Bronchial epithelial cell (primary cell): ENCODE results near the gene CYP4F22. TPM values are rescaled to one million over a fixed set of nuclear protein-coding genes. Genes with fewer than 3 reads are reported as not detected.

Source experiments
- DNase-seq: peaks from one replicate; pipeline ENCODE4 v3.0.0-alpha.2; 2010; ENCODE audit warnings: low read depth
- FAIRE-seq: peaks from 2 replicates; lab custom pipeline; 2011; peaks lifted over from hg19 to GRCh38; lab: Jason Lieb, UNC
- H3K27me3 ChIP-seq: 2 replicates; pipeline ENCODE4 v1.5.1; 2011; ENCODE audit warnings: low read length; ENCODE audit not compliant: control insufficient read depth, insufficient read depth
- H3K36me3 ChIP-seq: 2 replicates; pipeline ENCODE4 v1.5.1; 2011; ENCODE audit warnings: low read length; ENCODE audit not compliant: control insufficient read depth, insufficient read depth
- H3K4me3 ChIP-seq: 2 replicates; pipeline ENCODE4 v1.5.1; 2011; ENCODE audit warnings: mild to moderate bottlenecking, low read depth, low read length, control low read depth
- total RNA-seq: library from RNA; depleted of rRNA; stranded (reverse); fragments of >200 nt; gene quantifications from 2 replicates; pipeline ENCODE4 v1.2.1, GENCODE V29; 2014
- TF ChIP-seq, protein P1 (sequence below): IDR thresholded peaks from 2 replicates; pipeline ENCODE4 v1.5.1; 2011; ENCODE audit warnings: mild to moderate bottlenecking, moderate library complexity, low read length, control low read depth, inconsistent platforms; ENCODE audit not compliant: insufficient read depth, severe bottlenecking

CYP4F22 gene
- total RNA-seq, 1 donor from 2014 or later = not detected

DNA sequence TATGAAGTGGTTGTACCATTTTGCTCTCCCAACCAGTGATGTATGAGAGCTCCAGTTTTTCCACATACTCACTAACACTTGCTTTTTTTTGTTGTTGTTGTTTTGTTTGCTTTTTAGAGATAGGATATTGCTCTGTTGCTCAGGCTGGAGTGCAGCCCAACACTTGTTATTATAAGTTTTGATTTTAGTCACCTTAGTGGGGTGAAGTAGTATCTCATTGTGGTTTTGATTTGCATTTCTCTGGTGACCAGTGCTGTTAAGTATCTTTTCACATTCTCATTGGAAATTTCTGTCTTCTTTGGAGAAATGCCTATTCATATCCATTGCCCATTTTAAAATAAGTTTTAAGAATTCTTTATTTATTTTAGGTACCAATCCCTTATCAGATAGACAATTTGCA is 31.3 kb downstream of the CYP4F22 start:
- H3K27me3 ChIP-seq = no peaks in the 10 kb centered on the region
- no peaks in the 10 kb centered on the region for H3K36me3 ChIP-seq
- TF ChIP-seq, protein P1, sequence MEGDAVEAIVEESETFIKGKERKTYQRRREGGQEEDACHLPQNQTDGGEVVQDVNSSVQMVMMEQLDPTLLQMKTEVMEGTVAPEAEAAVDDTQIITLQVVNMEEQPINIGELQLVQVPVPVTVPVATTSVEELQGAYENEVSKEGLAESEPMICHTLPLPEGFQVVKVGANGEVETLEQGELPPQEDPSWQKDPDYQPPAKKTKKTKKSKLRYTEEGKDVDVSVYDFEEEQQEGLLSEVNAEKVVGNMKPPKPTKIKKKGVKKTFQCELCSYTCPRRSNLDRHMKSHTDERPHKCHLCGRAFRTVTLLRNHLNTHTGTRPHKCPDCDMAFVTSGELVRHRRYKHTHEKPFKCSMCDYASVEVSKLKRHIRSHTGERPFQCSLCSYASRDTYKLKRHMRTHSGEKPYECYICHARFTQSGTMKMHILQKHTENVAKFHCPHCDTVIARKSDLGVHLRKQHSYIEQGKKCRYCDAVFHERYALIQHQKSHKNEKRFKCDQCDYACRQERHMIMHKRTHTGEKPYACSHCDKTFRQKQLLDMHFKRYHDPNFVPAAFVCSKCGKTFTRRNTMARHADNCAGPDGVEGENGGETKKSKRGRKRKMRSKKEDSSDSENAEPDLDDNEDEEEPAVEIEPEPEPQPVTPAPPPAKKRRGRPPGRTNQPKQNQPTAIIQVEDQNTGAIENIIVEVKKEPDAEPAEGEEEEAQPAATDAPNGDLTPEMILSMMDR = no peak
- DNase-seq (no peak), FAIRE-seq (no peak)
- no peak overlapping the region for H3K4me3 ChIP-seq

DNA sequence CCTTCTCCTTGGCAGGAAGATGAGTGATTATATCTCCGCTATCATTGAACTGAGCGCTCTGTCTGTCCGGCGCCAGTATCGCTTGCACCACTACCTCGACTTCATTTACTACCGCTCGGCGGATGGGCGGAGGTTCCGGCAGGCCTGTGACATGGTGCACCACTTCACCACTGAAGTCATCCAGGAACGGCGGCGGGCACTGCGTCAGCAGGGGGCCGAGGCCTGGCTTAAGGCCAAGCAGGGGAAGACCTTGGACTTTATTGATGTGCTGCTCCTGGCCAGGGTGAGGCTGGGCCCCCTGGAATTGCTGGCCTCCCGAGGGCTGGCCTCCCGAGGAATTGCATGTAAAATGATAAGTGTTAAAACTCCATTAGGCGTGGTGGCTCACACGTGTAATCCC is 32.1 kb downstream of the CYP4F22 start:
- TF ChIP-seq, protein P1 = no peak
- H3K36me3 ChIP-seq = no peaks in the 10 kb centered on the region
- no peak overlapping the region for H3K4me3 ChIP-seq
- no peaks in the 10 kb centered on the region for H3K27me3 ChIP-seq
- DNase-seq (no peak), FAIRE-seq (no peak)

DNA sequence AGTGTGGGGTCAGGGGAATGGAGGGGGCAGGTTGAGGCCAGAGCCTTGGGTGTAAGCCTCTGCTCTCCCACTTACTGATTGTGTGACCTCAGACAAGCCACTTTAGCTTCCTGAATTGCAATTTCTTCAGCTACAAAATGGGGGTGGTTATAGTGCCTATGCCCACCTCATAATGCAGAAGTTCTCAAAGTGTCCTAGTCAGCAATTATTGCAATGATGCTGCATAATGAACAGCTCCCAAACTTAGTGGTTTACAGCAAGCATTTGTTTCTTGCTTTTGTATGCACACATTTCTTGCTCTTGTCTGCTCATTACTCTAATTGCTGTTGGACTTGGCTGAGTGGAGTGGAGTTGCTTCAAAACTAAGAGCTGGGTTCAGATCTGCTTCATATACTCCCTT is 36.0 kb downstream of the CYP4F22 start:
- no peak for DNase-seq
- no peak for FAIRE-seq
- TF ChIP-seq, protein P1 = no peak
- Histone ChIP-seq H3K36me3 (no peaks in the 10 kb centered on the region), H3K27me3 (no peaks in the 10 kb centered on the region), H3K4me3 (no peak overlapping the region)

DNA sequence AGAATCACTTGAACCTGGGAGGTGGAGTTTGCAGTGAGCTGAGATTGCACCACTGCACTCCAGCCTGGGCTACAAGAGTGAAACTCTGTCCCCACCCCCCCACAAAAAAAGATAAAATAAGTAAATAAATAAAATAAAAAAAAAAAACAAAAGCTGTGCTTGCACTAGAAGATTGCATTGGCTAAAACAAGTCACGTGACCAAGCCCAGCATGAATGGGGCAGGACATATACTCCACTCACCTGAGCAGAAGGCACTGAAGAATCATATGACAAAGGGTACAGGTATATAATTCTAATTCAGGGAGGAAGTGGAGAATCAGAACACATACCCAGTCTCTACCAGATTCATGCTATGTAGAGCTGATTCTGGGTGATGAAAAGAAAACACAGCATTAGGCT is 36.6 kb downstream of the CYP4F22 start:
- TF ChIP-seq, protein P1 = no peak
- Histone ChIP-seq H3K27me3 (no peaks in the 10 kb centered on the region), H3K36me3 (no peaks in the 10 kb centered on the region), H3K4me3 (no peak overlapping the region)
- DNase-seq = no peak
- no peak for FAIRE-seq

DNA sequence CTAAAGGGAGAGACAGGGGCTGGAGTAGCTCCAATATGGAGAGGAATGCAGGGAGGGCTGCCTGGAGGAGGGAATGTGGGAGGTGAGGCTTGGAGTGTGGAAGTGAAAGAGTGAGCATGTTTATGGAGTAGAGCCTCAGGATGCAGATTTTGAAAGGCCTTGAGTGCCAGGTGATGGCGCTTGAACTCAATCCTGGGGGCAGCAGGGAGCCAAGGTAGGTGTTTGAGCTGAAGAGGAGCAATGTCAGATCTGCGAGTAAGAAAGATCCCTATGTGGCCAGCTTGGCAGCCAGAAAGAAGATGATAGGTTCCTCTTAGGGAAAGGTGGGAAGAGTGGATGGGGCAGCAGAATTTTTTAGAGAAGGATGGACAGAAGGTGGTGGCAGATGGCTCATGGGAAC is 40.3 kb downstream of the CYP4F22 start:
- FAIRE-seq (no peak), DNase-seq (no peak)
- TF ChIP-seq, protein P1 = no peak
- no peak overlapping the region for H3K4me3 ChIP-seq
- no peaks in the 10 kb centered on the region for H3K27me3 ChIP-seq
- no peaks in the 10 kb centered on the region for H3K36me3 ChIP-seq

DNA sequence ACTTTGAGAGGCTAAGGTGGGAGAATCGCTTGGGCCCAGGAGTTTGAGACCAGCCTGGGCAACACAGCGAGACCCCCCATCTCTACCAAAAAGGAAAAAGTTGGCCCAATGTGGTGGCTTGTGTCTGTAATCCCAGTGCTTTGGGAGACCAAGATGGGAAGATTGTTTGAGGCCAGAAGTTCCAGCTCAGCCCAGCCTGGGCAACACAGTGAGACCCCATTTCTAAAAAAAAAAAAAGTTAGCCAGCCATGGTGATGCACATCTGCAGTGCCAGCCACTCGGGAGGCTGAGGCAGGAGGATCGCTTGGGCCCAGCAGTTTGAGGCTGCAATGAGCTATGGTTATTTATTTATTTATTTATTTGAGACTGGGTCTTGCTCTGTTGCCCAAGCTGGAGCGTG is 41.3 kb downstream of the CYP4F22 start:
- no peaks in the 10 kb centered on the region for H3K27me3 ChIP-seq
- H3K4me3 ChIP-seq = no peak overlapping the region
- H3K36me3 ChIP-seq = no peaks in the 10 kb centered on the region
- no peak for FAIRE-seq
- DNase-seq = no peak
- TF ChIP-seq, protein P1 = no peak
